ENCODE measurements around the gene GPR179. TPM values are rescaled to one million over a fixed set of nuclear protein-coding genes. Genes with fewer than 3 reads are reported as not detected.
"Not testable (repeated sequence)": the region's sequence is repeated elsewhere in the genome, so short reads cannot be mapped to it uniquely, and the experiment has no call there.

GPR179 gene
- polyA plus RNA-seq, 1 donor: 1.4 TPM

GRCh38 chr17:38322156-38322779 is 21.5 kb downstream of the GPR179 start:
- WGBS (ENCODE audit: insufficient coverage, low lambda C conversion rate): no CpG with 5 or more reads among the region's 8 CpGs

GRCh38 chr17:38320482-38320881 is 23.3 kb downstream of the GPR179 start:
- peaks cover 18% of the 10 kb centered on the region for H3K4me1 ChIP-seq (ENCODE audit: control insufficient read depth, insufficient read depth, low read length)
- no peaks in the 10 kb centered on the region for H3K27me3 ChIP-seq (ENCODE audit: control insufficient read depth, insufficient read depth, low read length)
- DNase-seq: peak in 1 of 2 donors; percentile 0
- no CpG with 5 or more reads among the region's 10 CpGs for WGBS (ENCODE audit: insufficient coverage, low lambda C conversion rate)
- no peak overlapping the region for H3K27ac ChIP-seq (ENCODE audit: low read length)
- no peaks in the 10 kb centered on the region for H3K9me3 ChIP-seq (ENCODE audit: control insufficient read depth, low read depth, low read length)
- no peak overlapping the region for H3K4me3 ChIP-seq (ENCODE audit: low read length)
- peaks cover 26% of the 10 kb centered on the region for H3K36me3 ChIP-seq (ENCODE audit: control insufficient read depth, insufficient read depth, low read length)

More at GRCh38 chr17:38322156-38322779, 21.5 kb downstream of the GPR179 start:
- Histone ChIP-seq H3K4me3 (ENCODE audit: low read length) (no peak overlapping the region), H3K27me3 (ENCODE audit: control insufficient read depth, insufficient read depth, low read length) (no peaks in the 10 kb centered on the region), H3K36me3 (ENCODE audit: control insufficient read depth, insufficient read depth, low read length) (peaks cover 23% of the 10 kb centered on the region), H3K9me3 (ENCODE audit: control insufficient read depth, low read depth, low read length) (no peaks in the 10 kb centered on the region), H3K27ac (ENCODE audit: low read length) (no peak overlapping the region), H3K4me1 (ENCODE audit: control insufficient read depth, insufficient read depth, low read length) (peaks cover 29% of the 10 kb centered on the region)
- DNase-seq: peak in 1 of 2 donors; percentile 27

- no peak overlapping the region for H3K4me3 ChIP-seq (ENCODE audit: low read length)
- no peaks in the 10 kb centered on the region for H3K4me1 ChIP-seq (ENCODE audit: control insufficient read depth, insufficient read depth, low read length)
- H3K27ac ChIP-seq (ENCODE audit: low read length): no peak overlapping the region
- H3K9me3 ChIP-seq (ENCODE audit: control insufficient read depth, low read depth, low read length): no peaks in the 10 kb centered on the region
- peaks cover 24% of the 10 kb centered on the region for H3K36me3 ChIP-seq (ENCODE audit: control insufficient read depth, insufficient read depth, low read length)
- H3K27me3 ChIP-seq (ENCODE audit: control insufficient read depth, insufficient read depth, low read length): no peaks in the 10 kb centered on the region
- no peak for DNase-seq
- no CpG with 5 or more reads among the region's 3 CpGs for WGBS (ENCODE audit: insufficient coverage, low lambda C conversion rate)
Measured at GRCh38 chr17:38317081-38317480, 26.7 kb downstream of the GPR179 start.

- H3K4me3 ChIP-seq (ENCODE audit: low read length): no peak overlapping the region
- H3K27me3 ChIP-seq (ENCODE audit: control insufficient read depth, insufficient read depth, low read length): no peaks in the 10 kb centered on the region
- H3K27ac ChIP-seq (ENCODE audit: low read length): no peak overlapping the region
- no CpG with 5 or more reads among the region's 3 CpGs for WGBS (ENCODE audit: insufficient coverage, low lambda C conversion rate)
- H3K36me3 ChIP-seq (ENCODE audit: control insufficient read depth, insufficient read depth, low read length): peaks cover 18% of the 10 kb centered on the region
- H3K9me3 ChIP-seq (ENCODE audit: control insufficient read depth, low read depth, low read length): no peaks in the 10 kb centered on the region
- no peak for DNase-seq
- no peaks in the 10 kb centered on the region for H3K4me1 ChIP-seq (ENCODE audit: control insufficient read depth, insufficient read depth, low read length)
Measured at GRCh38 chr17:38315497-38315896, 28.3 kb downstream of the GPR179 start.

- DNase-seq: peak; percentile 98 to 99
- not testable (repeated sequence) for H3K4me1 ChIP-seq (ENCODE audit: control insufficient read depth, insufficient read depth, low read length); H3K36me3 ChIP-seq (ENCODE audit: control insufficient read depth, insufficient read depth, low read length); H3K27me3 ChIP-seq (ENCODE audit: control insufficient read depth, insufficient read depth, low read length); H3K9me3 ChIP-seq (ENCODE audit: control insufficient read depth, low read depth, low read length)
- Histone ChIP-seq H3K4me3 (ENCODE audit: low read length) (peak within 1 kb of the TSS; percentile 60), H3K27ac (ENCODE audit: low read length) (peak within 1 kb of the TSS; percentile 52)
- WGBS (ENCODE audit: insufficient coverage, low lambda C conversion rate): 0% methylated on average over 1 of the region's 48 CpGs
Measured at GRCh38 chr17:38296834-38297517, 46.8 kb downstream of the GPR179 start, which contains the start of gene MRPL45. Gene MRPL45 (plus strand): TSS chr17:38297168. CDS start chr17:38297184, 16 bp downstream.

GRCh38 chr17:38295602-38296365 is 48.0 kb downstream of the GPR179 start:
- DNase-seq; H3K36me3 ChIP-seq (ENCODE audit: control insufficient read depth, insufficient read depth, low read length); H3K9me3 ChIP-seq (ENCODE audit: control insufficient read depth, low read depth, low read length); H3K27ac ChIP-seq (ENCODE audit: low read length); H3K4me1 ChIP-seq (ENCODE audit: control insufficient read depth, insufficient read depth, low read length); H3K27me3 ChIP-seq (ENCODE audit: control insufficient read depth, insufficient read depth, low read length); H3K4me3 ChIP-seq (ENCODE audit: low read length): not testable (repeated sequence)
- WGBS (ENCODE audit: insufficient coverage, low lambda C conversion rate): 100% methylated on average over 1 of the region's 21 CpGs

GRCh38 chr17:38289760-38290159 is 54.0 kb downstream of the GPR179 start:
- not testable (repeated sequence) for H3K4me1 ChIP-seq (ENCODE audit: control insufficient read depth, insufficient read depth, low read length); H3K36me3 ChIP-seq (ENCODE audit: control insufficient read depth, insufficient read depth, low read length)

GRCh38 chr17:38288217-38288827 is 55.4 kb downstream of the GPR179 start:
- DNase-seq; H3K4me3 ChIP-seq (ENCODE audit: low read length); H3K27me3 ChIP-seq (ENCODE audit: control insufficient read depth, insufficient read depth, low read length); H3K9me3 ChIP-seq (ENCODE audit: control insufficient read depth, low read depth, low read length); H3K4me1 ChIP-seq (ENCODE audit: control insufficient read depth, insufficient read depth, low read length); H3K27ac ChIP-seq (ENCODE audit: low read length); H3K36me3 ChIP-seq (ENCODE audit: control insufficient read depth, insufficient read depth, low read length): not testable (repeated sequence)
- WGBS (ENCODE audit: insufficient coverage, low lambda C conversion rate): 83% methylated on average over 1 of the region's 12 CpGs

More at GRCh38 chr17:38289760-38290159, 54.0 kb downstream of the GPR179 start:
- WGBS (ENCODE audit: insufficient coverage, low lambda C conversion rate): no CpG with 5 or more reads among the region's 1 CpG
- H3K4me3 ChIP-seq (ENCODE audit: low read length); H3K27ac ChIP-seq (ENCODE audit: low read length); DNase-seq; H3K27me3 ChIP-seq (ENCODE audit: control insufficient read depth, insufficient read depth, low read length); H3K9me3 ChIP-seq (ENCODE audit: control insufficient read depth, low read depth, low read length): not testable (repeated sequence)

- H3K4me1 ChIP-seq (ENCODE audit: control insufficient read depth, insufficient read depth, low read length); H3K9me3 ChIP-seq (ENCODE audit: control insufficient read depth, low read depth, low read length); H3K4me3 ChIP-seq (ENCODE audit: low read length); H3K36me3 ChIP-seq (ENCODE audit: control insufficient read depth, insufficient read depth, low read length); H3K27me3 ChIP-seq (ENCODE audit: control insufficient read depth, insufficient read depth, low read length): not testable (repeated sequence)
- no CpG with 5 or more reads among the region's 11 CpGs for WGBS (ENCODE audit: insufficient coverage, low lambda C conversion rate)
- peak; percentile 6 to 55 for DNase-seq
- H3K27ac ChIP-seq (ENCODE audit: low read length): peak overlapping the region; percentile 84
Measured at GRCh38 chr17:38286501-38287091, 57.2 kb downstream of the GPR179 start.

GRCh38 chr17:38285994-38286393 is 57.8 kb downstream of the GPR179 start:
- not testable (repeated sequence) for H3K36me3 ChIP-seq (ENCODE audit: control insufficient read depth, insufficient read depth, low read length); H3K4me3 ChIP-seq (ENCODE audit: low read length); H3K4me1 ChIP-seq (ENCODE audit: control insufficient read depth, insufficient read depth, low read length); H3K27ac ChIP-seq (ENCODE audit: low read length); H3K9me3 ChIP-seq (ENCODE audit: control insufficient read depth, low read depth, low read length); H3K27me3 ChIP-seq (ENCODE audit: control insufficient read depth, insufficient read depth, low read length)
- DNase-seq: peak; percentile 18 to 20
